OCI-LY3 (cell line): Measurements from ENCODE around the gene FAM83B.

Source experiments
- CTCF ChIP-seq: fragments of 200-600, 300-600 bp; sonication (generic); IDR thresholded peaks from 2 replicates; pipeline ENCODE4 v1.5.1; 2014; ENCODE audit warnings: antibody characterized with exemption, low read length, low read depth
- EZH2phosphoT487 ChIP-seq: fragments of 200-600 bp; shearing (Covaris generic); IDR thresholded peaks from 2 replicates; pipeline ENCODE4 v1.6.1; 2018; ENCODE audit warnings: antibody characterized with exemption, mixed run types, low read depth

GRCh38 chr6:54801669-54802068 lies 44.9 kb upstream of the FAM83B start:
- TF ChIP-seq CTCF = no peak
- TF ChIP-seq EZH2phosphoT487 = no peak
